IMR-90 (cell line): ENCODE measurements around the gene PINLYP. TPM values are rescaled to one million over a fixed set of nuclear protein-coding genes. Genes with fewer than 3 reads are reported as not detected.

Experiments
- ATAC-seq: fragments of 200-7000 bp; cut with Tn5 transposase; 2 replicates; pipeline ENCODE4 v1.9.1; 2020; ENCODE audit warnings: low read depth, mild to moderate bottlenecking, moderate library complexity
- BruUV-seq: library from RNA; stranded (reverse); fragments of 400-500 nt; replicated peaks from 2 replicates; lab custom pipeline; 2021; lab: Mats Ljungman, UMichigan
- CTCF ChIA-PET: fragments of 300-600 bp; formaldehyde crosslinking; extraction: SDS; loops from one replicate; lab custom pipeline; 2021; ENCODE audit warnings: antibody characterized with exemption; lab: Yijun Ruan, JAX
- POLR2A ChIA-PET: fragments of 300-600 bp; sonication (Branson Sonifier 250); formaldehyde crosslinking; loops from one replicate; lab custom pipeline; 2022; ENCODE audit warnings: antibody characterized with exemption; ENCODE audit not compliant: unreplicated experiment; lab: Charles Lee
- DNase-seq: peaks from one replicate; pipeline ENCODE4 v3.0.0; 2013
- H2AFZ ChIP-seq: replicated peaks from 2 replicates; pipeline ENCODE3; 2013; ENCODE audit warnings: low read length, mild to moderate bottlenecking; ENCODE audit not compliant: poor library complexity
- H2AK5ac ChIP-seq: 2 replicates; pipeline ENCODE4 v1.6.1; 2013; ENCODE audit warnings: low read depth, low read length, inconsistent platforms
- H2AK9ac ChIP-seq: replicated peaks from 2 replicates; pipeline ENCODE3; 2013; ENCODE audit warnings: mild to moderate bottlenecking, low read depth, low read length, moderate library complexity; ENCODE audit not compliant: poor library complexity
- H2BK120ac ChIP-seq: 2 replicates; pipeline ENCODE4 v1.6.1; 2013; ENCODE audit warnings: low read depth, low read length, inconsistent platforms
- H2BK15ac ChIP-seq: 3 replicates; pipeline ENCODE4 v1.6.1; 2013; ENCODE audit warnings: low read depth, low read length, inconsistent platforms
- H2BK20ac ChIP-seq: 2 replicates; pipeline ENCODE4 v1.6.1; 2013; ENCODE audit warnings: low read depth, mild to moderate bottlenecking, inconsistent platforms, low read length, moderate library complexity
- H2BK5ac ChIP-seq: 2 replicates; pipeline ENCODE4 v1.6.1; 2013; ENCODE audit warnings: mild to moderate bottlenecking, low read depth, low read length, inconsistent platforms; ENCODE audit not compliant: poor library complexity, severe bottlenecking
- H3K14ac ChIP-seq: replicated peaks from 2 replicates; pipeline ENCODE4 v1.6.1; 2013; ENCODE audit warnings: low read depth, low read length, inconsistent platforms
- H3K18ac ChIP-seq: 2 replicates; pipeline ENCODE4 v1.6.1; 2013; ENCODE audit warnings: low read depth, low read length, control low read depth
- H3K23ac ChIP-seq: 2 replicates; pipeline ENCODE4 v1.6.1; 2013; ENCODE audit warnings: low read depth, low read length, inconsistent platforms
- H3K27ac ChIP-seq: 2 replicates; pipeline ENCODE4 v1.5.1; 2013; ENCODE audit warnings: mild to moderate bottlenecking, control low read depth, low read length; ENCODE audit not compliant: insufficient read depth
- H3K27me3 ChIP-seq: 2 replicates; pipeline ENCODE4 v1.6.1; 2013; ENCODE audit warnings: low read length; ENCODE audit not compliant: control insufficient read depth, insufficient read depth
- H3K36me3 ChIP-seq: 2 replicates; pipeline ENCODE4 v1.6.1; 2013; ENCODE audit warnings: low read length, mixed read lengths; ENCODE audit not compliant: control insufficient read depth, insufficient read depth
- H3K4ac ChIP-seq: 2 replicates; pipeline ENCODE4 v1.6.1; 2013; ENCODE audit warnings: low read depth, low read length, inconsistent platforms
- H3K4me1 ChIP-seq: 2 replicates; pipeline ENCODE4 v1.6.1; 2013; ENCODE audit warnings: low read length, mixed read lengths; ENCODE audit not compliant: control insufficient read depth, insufficient read depth
- H3K4me2 ChIP-seq: 2 replicates; pipeline ENCODE4 v1.6.1; 2013; ENCODE audit warnings: low read depth, mild to moderate bottlenecking, control low read depth, low read length, moderate library complexity
- H3K4me3 ChIP-seq: 2 replicates; pipeline ENCODE4 v1.5.1; 2013; ENCODE audit warnings: low read depth, mild to moderate bottlenecking, control low read depth, low read length, moderate library complexity; ENCODE audit not compliant: insufficient read depth
- H3K56ac ChIP-seq: 2 replicates; pipeline ENCODE4 v1.6.1; 2013; ENCODE audit warnings: low read length, inconsistent platforms; ENCODE audit not compliant: insufficient read depth; ENCODE audit errors: extremely low read depth
- H3K79me1 ChIP-seq, 2 experiments: 2 replicates each; pipeline ENCODE4 v1.6.1; 2013; ENCODE audit warnings: low read length in 2 of 2, inconsistent platforms in 1 of 2, low read depth in 1 of 2
- H3K9ac ChIP-seq: 2 replicates; pipeline ENCODE4 v1.6.1; 2013; ENCODE audit warnings: low read depth, low read length, control low read depth
- H3K9me1 ChIP-seq: 2 replicates; pipeline ENCODE4 v1.6.1; 2013; ENCODE audit warnings: low read length, inconsistent platforms; ENCODE audit not compliant: insufficient read depth
- H3K9me3 ChIP-seq: 2 replicates; pipeline ENCODE4 v1.6.1; 2013; ENCODE audit warnings: low read length; ENCODE audit not compliant: control insufficient read depth, insufficient read depth
- H4K20me1 ChIP-seq: 2 replicates; pipeline ENCODE4 v1.6.1; 2013; ENCODE audit warnings: low read length, inconsistent platforms; ENCODE audit not compliant: insufficient read depth
- H4K5ac ChIP-seq: 2 replicates; pipeline ENCODE4 v1.6.1; 2013; ENCODE audit warnings: mild to moderate bottlenecking, low read depth, low read length, control low read depth
- H4K8ac ChIP-seq, 2 experiments: 2 replicates each; pipeline ENCODE4 v1.6.1; 2013; ENCODE audit warnings: low read depth in 2 of 2, low read length in 2 of 2, control low read depth in 1 of 2, inconsistent platforms in 1 of 2
- H4K91ac ChIP-seq: 2 replicates; pipeline ENCODE4 v1.6.1; 2013; ENCODE audit warnings: low read depth, low read length, inconsistent platforms; ENCODE audit not compliant: insufficient read depth
- CHD1 ChIP-seq: IDR thresholded peaks from 2 replicates; pipeline ENCODE4 v1.6.1; 2012; ENCODE audit warnings: low read depth, low read length, improper control_type of control experiment
- ELK1 ChIP-seq: fragments of 150-350 bp; IDR thresholded peaks from 2 replicates; pipeline ENCODE4 v1.6.1; 2016; ENCODE audit warnings: low read depth, mild to moderate bottlenecking, low read length, moderate library complexity, borderline replicate concordance
- MAFK ChIP-seq: IDR thresholded peaks from 2 replicates; pipeline ENCODE4 v1.6.1; 2012; ENCODE audit warnings: low read depth, low read length, improper control_type of control experiment
- MAZ ChIP-seq: IDR thresholded peaks from 2 replicates; pipeline ENCODE4 v1.6.1; 2012; ENCODE audit warnings: low read depth, mild to moderate bottlenecking, low read length, improper control_type of control experiment, moderate library complexity, borderline replicate concordance
- WGBS, 2 experiments: methylation state at CpG; one replicate each; pipeline versions ENCODE4 v1.1.5 to v1.1.7; 2013; ENCODE audit warnings: missing lambda C conversion rate in 2 of 2; ENCODE audit not compliant: insufficient read length in 1 of 2; ENCODE audit errors: extremely low coverage in 2 of 2; 5-methylcytosine and 5-hydroxymethylcytosine counted together
- dilution Hi-C: fragments of 300-500 bp; cut with HindIII; formaldehyde crosslinking; loops from one replicate; pipeline ENCODE4 v1.14.3; 2018; ENCODE audit warnings: low sequenced_read_pairs; ENCODE audit not compliant: unreplicated experiment
- in situ Hi-C: fragments of 300-500 bp; cut with MboI; formaldehyde crosslinking; loops from 3 replicates; pipeline ENCODE4 v1.14.3; 2019; ENCODE audit warnings: low sequenced_read_pairs, inconsistent platforms, mixed read lengths
- intact Hi-C: fragments of 100-400 bp; cut with micrococcal nuclease; formaldehyde crosslinking; loops from 2 replicates; pipeline ENCODE4 v1.10.0; 2022
- polyA plus RNA-seq, 3 experiments: library from polyadenylated mRNA; depleted of rRNA; stranded (reverse); fragments of >200 nt; gene quantifications; 2 replicates each; pipeline ENCODE4 v1.2.3, GENCODE V29; 2012; ENCODE audit warnings: low replicate concordance in 1 of 3
- total RNA-seq: library from RNA; depleted of rRNA; stranded (reverse); fragments of >200 nt; gene quantifications from 2 replicates; pipeline ENCODE4 v1.2.3, GENCODE V29; 2012

The PINLYP gene
- total and polyA plus RNA-seq, 2 of the 4 experiments (the other 2 are of a cell fraction), result 0.54 to 1.4 TPM

- no peak overlapping the region for H2BK20ac ChIP-seq
- H2BK5ac ChIP-seq, result no peak overlapping the region
- H4K5ac ChIP-seq, result no peak overlapping the region
- no peak overlapping the region for H3K4me3 ChIP-seq
- no peak overlapping the region for H2BK15ac ChIP-seq
- TF ChIP-seq CHD1, result no peak
- no peak for TF ChIP-seq MAFK
- TF ChIP-seq ELK1, result no peak
- TF ChIP-seq MAZ, result no peak
- no peak overlapping the region for H4K8ac ChIP-seq
- no peak overlapping the region for H2BK120ac ChIP-seq
- 92% methylated on average over 2 of the region's 7 CpGs; no CpG with 5 or more reads in 1 of the 2 experiments for WGBS, 2 experiments
- peaks cover 17% of the 10 kb centered on the region for H4K20me1 ChIP-seq
- DNase-seq (no peak), ATAC-seq (no peak)
- POLR2A ChIA-PET, result no interaction called here
- no peaks in the 10 kb centered on the region for H3K9me3 ChIP-seq
- no peak overlapping the region for H2AK9ac ChIP-seq
- H3K27ac ChIP-seq, result no peak overlapping the region
- H3K36me3 ChIP-seq, result peaks cover 33% of the 10 kb centered on the region
- no peak overlapping the region for H2AK5ac ChIP-seq
- no peak overlapping the region for H3K14ac ChIP-seq
- intact Hi-C loops, result no loop called here
- no peak overlapping the region for H3K56ac ChIP-seq
- H3K9ac ChIP-seq, result no peak overlapping the region
- peaks cover 17 to 55% of the 10 kb centered on the region in 2 experiments for H3K79me1 ChIP-seq
- no peaks in the 10 kb centered on the region for H3K27me3 ChIP-seq
- H3K23ac ChIP-seq, result no peak overlapping the region
- in situ Hi-C loops, result no loop called here
- no peak overlapping the region for H3K4me2 ChIP-seq
- H3K18ac ChIP-seq, result no peak overlapping the region
- BruUV-seq, result no TSS peak
- peaks cover 9% of the 10 kb centered on the region for H3K9me1 ChIP-seq
- CTCF ChIA-PET, result interaction anchor here (0.6 kb wide), 1 partner anchor 184 kb away, joined by 3 read pairs; no protein-coding TSS in a partner anchor
- no peak overlapping the region for H4K91ac ChIP-seq
- H3K4me1 ChIP-seq, result no peaks in the 10 kb centered on the region
- H2AFZ ChIP-seq, result no peak overlapping the region
- dilution Hi-C loops, result no loop called here
- H3K4ac ChIP-seq, result no peak overlapping the region
Measured at GRCh38 chr19:43609872-43610271, 34.3 kb downstream of the PINLYP start.
